ENCODE data around the gene FGFBP2.

Gene FGFBP2

GRCh38 chr4:15942283-15942682, 20.7 kb downstream of the FGFBP2 start:
- Histone ChIP-seq H3K79me2 (ENCODE audit: insufficient read depth, low read depth) (no peaks in the 10 kb centered on the region), H3K36me3 (ENCODE audit: insufficient read depth) (no peaks in the 10 kb centered on the region), H3K4me2 (no peak overlapping the region), H3K27me3 (ENCODE audit: insufficient read depth, low read depth) (no peaks in the 10 kb centered on the region), H3K27ac (no peak overlapping the region), H3K9ac (no peak overlapping the region), H2AFZ (ENCODE audit: low read depth) (no peak overlapping the region), H3K4me1 (ENCODE audit: low read depth, poor library complexity, severe bottlenecking) (no peaks in the 10 kb centered on the region), H3K4me3 (IDR thresholded peaks at IDR 0.05; ENCODE audit: insufficient read depth, low read depth, low read length) (no peak overlapping the region), H4K20me1 (ENCODE audit: insufficient read depth) (no peaks in the 10 kb centered on the region)
- TF ChIP-seq CTCF (conservative IDR thresholded peaks at IDR 0.05; ENCODE audit: low read depth, low read length) = no peak

- no peaks in the 10 kb centered on the region for H3K36me3 ChIP-seq (ENCODE audit: insufficient read depth)
- no peaks in the 10 kb centered on the region for H3K27me3 ChIP-seq (ENCODE audit: insufficient read depth, low read depth)
- H2AFZ ChIP-seq (ENCODE audit: low read depth) = no peak within 1 kb of the TSS
- H3K79me2 ChIP-seq (ENCODE audit: insufficient read depth, low read depth) = no peaks in the 10 kb centered on the region
- no peak within 1 kb of the TSS for H3K27ac ChIP-seq
- no peaks in the 10 kb centered on the region for H4K20me1 ChIP-seq (ENCODE audit: insufficient read depth)
- no peaks in the 10 kb centered on the region for H3K4me1 ChIP-seq (ENCODE audit: low read depth, poor library complexity, severe bottlenecking)
- H3K4me3 ChIP-seq (IDR thresholded peaks at IDR 0.05; ENCODE audit: insufficient read depth, low read depth, low read length) = no peak within 1 kb of the TSS
- no peak for TF ChIP-seq CTCF (conservative IDR thresholded peaks at IDR 0.05; ENCODE audit: low read depth, low read length)
- no peak within 1 kb of the TSS for H3K9ac ChIP-seq
- H3K4me2 ChIP-seq = no peak within 1 kb of the TSS
Observed at GRCh38 chr4:15938640-15939039, 24.3 kb downstream of the FGFBP2 start, which contains the start of gene FGFBP1. TSS of gene FGFBP1 (minus strand) at chr4:15938740. CDS start at chr4:15936632, 2,108 bp downstream.

- no peak for TF ChIP-seq CTCF (conservative IDR thresholded peaks at IDR 0.05; ENCODE audit: low read depth, low read length)
- H2AFZ ChIP-seq (ENCODE audit: low read depth) = no peak overlapping the region
- H3K4me1 ChIP-seq (ENCODE audit: low read depth, poor library complexity, severe bottlenecking) = no peaks in the 10 kb centered on the region
- H3K27me3 ChIP-seq (ENCODE audit: insufficient read depth, low read depth) = no peaks in the 10 kb centered on the region
- no peak overlapping the region for H3K27ac ChIP-seq
- no peak overlapping the region for H3K4me2 ChIP-seq
- no peaks in the 10 kb centered on the region for H3K79me2 ChIP-seq (ENCODE audit: insufficient read depth, low read depth)
- no peak overlapping the region for H3K4me3 ChIP-seq (IDR thresholded peaks at IDR 0.05; ENCODE audit: insufficient read depth, low read depth, low read length)
- no peaks in the 10 kb centered on the region for H3K36me3 ChIP-seq (ENCODE audit: insufficient read depth)
- H3K9ac ChIP-seq = no peak overlapping the region
- H4K20me1 ChIP-seq (ENCODE audit: insufficient read depth) = no peaks in the 10 kb centered on the region
Observed at GRCh38 chr4:15938182-15938581, 24.8 kb downstream of the FGFBP2 start.

- no peaks in the 10 kb centered on the region for H3K27me3 ChIP-seq (ENCODE audit: insufficient read depth, low read depth)
- no peak overlapping the region for H3K27ac ChIP-seq
- no peaks in the 10 kb centered on the region for H4K20me1 ChIP-seq (ENCODE audit: insufficient read depth)
- H3K36me3 ChIP-seq (ENCODE audit: insufficient read depth) = no peaks in the 10 kb centered on the region
- no peak overlapping the region for H3K4me2 ChIP-seq
- no peaks in the 10 kb centered on the region for H3K4me1 ChIP-seq (ENCODE audit: low read depth, poor library complexity, severe bottlenecking)
- no peak for TF ChIP-seq CTCF (conservative IDR thresholded peaks at IDR 0.05; ENCODE audit: low read depth, low read length)
- H3K9ac ChIP-seq = no peak overlapping the region
- no peak overlapping the region for H2AFZ ChIP-seq (ENCODE audit: low read depth)
- no peaks in the 10 kb centered on the region for H3K79me2 ChIP-seq (ENCODE audit: insufficient read depth, low read depth)
- H3K4me3 ChIP-seq (IDR thresholded peaks at IDR 0.05; ENCODE audit: insufficient read depth, low read depth, low read length) = no peak overlapping the region
Observed at GRCh38 chr4:15936495-15936894, 26.5 kb downstream of the FGFBP2 start.
